Measurements from ENCODE around the gene COPZ2. TPM values are rescaled to one million over a fixed set of nuclear protein-coding genes. Genes with fewer than 3 reads are reported as not detected.
"Not testable (repeated sequence)": the region's sequence is repeated elsewhere in the genome, so short reads cannot be mapped to it uniquely, and the experiment has no call there.

The COPZ2 gene
- 10 to 100 TPM; 25.9 to 48.6 TPM for total RNA-seq
- 10 to 100 TPM; 18.8 to 32.0 (median 23.3) TPM for polyA plus RNA-seq (ENCODE audit: insufficient read length in 6 of 6)
- long read RNA-seq, donor 1, transcript COPZ2-210 (9 exons, 895 nt) = major isoform, 14 of 21 reads
- long read RNA-seq, donor 1, partial matches to known transcripts = 6 of 21 reads
- long read RNA-seq, donor 1, other reads (novel, unspliced or antisense) = 0 of 21 reads
- long read RNA-seq, donor 2, partial matches to known transcripts = 0 of 5 reads
- long read RNA-seq, donor 2, other reads (novel, unspliced or antisense) = 0 of 5 reads
- long read RNA-seq, donor 3, transcript COPZ2-210 (9 exons, 895 nt) = major isoform, 6 of 6 reads
- long read RNA-seq, donor 3, partial matches to known transcripts = 0 of 6 reads
- long read RNA-seq, donor 3, other reads (novel, unspliced or antisense) = 0 of 6 reads
- long read RNA-seq, donor 4, partial matches to known transcripts = 1 of 7 reads
- long read RNA-seq, donor 4, other reads (novel, unspliced or antisense) = 5 of 7 reads
- long read RNA-seq, donor 5, transcript COPZ2-210 (9 exons, 895 nt) = major isoform, 5 of 5 reads
- long read RNA-seq, donor 5, partial matches to known transcripts = 0 of 5 reads
- long read RNA-seq, donor 5, other reads (novel, unspliced or antisense) = 0 of 5 reads
- long read RNA-seq, donor 6, partial matches to known transcripts = 5 of 8 reads
- long read RNA-seq, donor 6, other reads (novel, unspliced or antisense) = 0 of 8 reads
- long read RNA-seq, donor 7, partial matches to known transcripts = 0 of 4 reads
- long read RNA-seq, donor 7, other reads (novel, unspliced or antisense) = 0 of 4 reads
- long read RNA-seq, donor 8, transcript COPZ2-210 (9 exons, 895 nt) = major isoform, 9 of 9 reads
- long read RNA-seq, donor 8, partial matches to known transcripts = 0 of 9 reads
- long read RNA-seq, donor 8, other reads (novel, unspliced or antisense) = 0 of 9 reads
- long read RNA-seq, donor 9 = 0 reads
- long read RNA-seq, donor 10, partial matches to known transcripts = 0 of 2 reads
- long read RNA-seq, donor 10, other reads (novel, unspliced or antisense) = 1 of 2 reads
- long read RNA-seq, donor 11 = 0 reads
- long read RNA-seq, donor 12, partial matches to known transcripts = 0 of 4 reads
- long read RNA-seq, donor 12, other reads (novel, unspliced or antisense) = 0 of 4 reads

- Histone ChIP-seq H3K9me3 (no peaks in the 10 kb centered on the region), H3K27me3 (peaks cover 0 to 54% of the 10 kb centered on the region in 2 donors), H3K27ac (peak within 1 kb of the TSS in 1 of 2 donors; percentile 30), H3K36me3 (no peaks in the 10 kb centered on the region), H3K4me3 (peak within 1 kb of the TSS; percentile 55 to 56), H3K4me1 (peaks cover 8% of the 10 kb centered on the region in 2 donors)
- peak; percentile 30 to 87 (median 50) for DNase-seq
- peak; percentile 29 to 49 for TF ChIP-seq CTCF (IDR thresholded peaks at IDR 0.05)
- peak; percentile 87 for ATAC-seq
- intact Hi-C loops (cut with DNase I) = no loop called here
Observed at GRCh38 chr17:48037036-48037837, at the start of gene COPZ2. TSS of gene COPZ2 (minus strand) at chr17:48037797. CDS start at chr17:48037777, 20 bp downstream.

GRCh38 chr17:48084932-48085331 lies 47.3 kb upstream of the COPZ2 start:
- ATAC-seq (no peak), DNase-seq (no peak)
- H3K4me1 ChIP-seq = peaks cover 5 to 8% of the 10 kb centered on the region in 2 donors
- no peak overlapping the region for H3K4me3 ChIP-seq
- no peaks in the 10 kb centered on the region for H3K27me3 ChIP-seq
- H3K36me3 ChIP-seq = no peaks in the 10 kb centered on the region
- H3K9me3 ChIP-seq = no peaks in the 10 kb centered on the region
- TF ChIP-seq CTCF (IDR thresholded peaks at IDR 0.05) = no peak
- H3K27ac ChIP-seq = no peak overlapping the region
- intact Hi-C loops (cut with DNase I) = no loop called here

- H3K27me3 ChIP-seq = no peaks in the 10 kb centered on the region
- H3K4me1 ChIP-seq = peaks cover 5 to 8% of the 10 kb centered on the region in 2 donors
- H3K4me3 ChIP-seq = no peak overlapping the region
- intact Hi-C loops (cut with DNase I) = no loop called here
- peaks cover 0 to 1% of the 10 kb centered on the region in 2 donors for H3K36me3 ChIP-seq
- no peak overlapping the region for H3K27ac ChIP-seq
- no peak for ATAC-seq
- H3K9me3 ChIP-seq = no peaks in the 10 kb centered on the region
- DNase-seq = no peak
- TF ChIP-seq CTCF (IDR thresholded peaks at IDR 0.05) = no peak
Observed at GRCh38 chr17:48081858-48082257, 44.3 kb upstream of the COPZ2 start.

GRCh38 chr17:48077152-48077551 lies 39.6 kb upstream of the COPZ2 start:
- not testable (repeated sequence) for DNase-seq, ATAC-seq, H3K9me3 ChIP-seq, H3K4me3 ChIP-seq, H3K4me1 ChIP-seq, H3K27me3 ChIP-seq, H3K27ac ChIP-seq
- intact Hi-C loops (cut with DNase I) = loop anchor here (5.0 to 10.0 kb wide), 3 partner anchors 50 to 58 kb away; no protein-coding TSS in a partner anchor
- H3K36me3 ChIP-seq = peaks cover 0 to 36% of the 10 kb centered on the region in 2 donors
